Stimulated activated CD4-positive, alpha-beta T cell treated with anti-CD3 and anti-CD28 coated beads, Interleukin-12 subunit alpha, Interleukin-12 subunit beta, amount 100 ng/mL, for 4 hours (primary cell): ENCODE data around the gene PHF1.
"Not testable (repeated sequence)": the region's sequence is repeated elsewhere in the genome, so short reads cannot be mapped to it uniquely, and the experiment has no call there.

ENCODE experiments used
- DNase-seq: peaks from one replicate; pipeline ENCODE4 v3.0.0-alpha.2; 2020

The PHF1 gene

DNA sequence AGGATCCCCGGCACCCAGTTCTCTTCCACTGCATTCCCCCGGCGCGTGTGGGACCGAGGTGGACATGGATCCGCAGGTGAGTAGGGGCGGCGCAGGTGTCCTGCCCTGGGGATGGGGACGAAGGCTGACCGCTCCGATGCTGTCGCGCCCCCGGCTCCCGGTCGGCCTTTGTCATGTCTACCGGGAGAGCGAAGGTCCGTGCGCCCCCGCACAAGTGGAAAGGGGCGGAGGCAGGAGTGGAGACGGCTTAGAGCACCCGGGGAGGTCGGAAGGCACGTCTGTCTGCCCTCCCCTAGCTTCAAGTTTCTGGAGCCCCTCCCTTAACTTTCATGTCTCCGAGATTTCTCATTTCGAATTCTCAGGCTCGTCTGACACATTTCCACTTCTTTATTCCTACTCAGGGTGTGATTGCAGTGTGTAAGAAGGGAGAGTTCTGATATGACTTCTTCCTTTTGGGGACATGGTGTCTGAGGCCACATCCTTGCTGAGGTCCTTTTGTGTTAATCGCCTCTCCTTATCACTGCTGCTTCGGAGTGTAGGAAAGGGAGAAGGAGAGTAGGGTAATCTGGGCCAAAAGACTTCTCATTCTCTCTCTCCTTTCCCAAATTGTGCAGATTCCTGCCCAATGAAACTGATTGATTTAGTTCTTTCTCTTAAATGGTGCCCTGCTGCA lies 18.8 kb upstream of the PHF1 start:
- DNase-seq, result peak; percentile 25

DNA sequence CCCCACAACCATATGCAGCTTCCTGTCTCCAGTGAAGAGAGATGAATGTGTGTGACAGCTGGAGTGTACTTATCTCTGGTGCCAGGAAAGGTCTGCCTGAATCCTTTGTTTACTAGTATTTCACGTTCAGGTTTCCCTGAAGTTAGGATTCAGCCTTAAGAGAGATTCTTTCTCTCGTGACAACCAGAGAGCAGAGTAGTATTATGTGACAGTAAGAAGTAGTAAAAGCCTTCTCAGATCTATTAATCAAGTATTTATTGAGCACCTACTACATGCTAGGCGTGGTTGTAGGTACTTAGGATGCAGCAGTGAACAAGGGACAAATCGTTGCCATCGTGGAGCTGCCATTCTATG lies 18.2 kb upstream of the PHF1 start:
- DNase-seq, result no peak

DNA sequence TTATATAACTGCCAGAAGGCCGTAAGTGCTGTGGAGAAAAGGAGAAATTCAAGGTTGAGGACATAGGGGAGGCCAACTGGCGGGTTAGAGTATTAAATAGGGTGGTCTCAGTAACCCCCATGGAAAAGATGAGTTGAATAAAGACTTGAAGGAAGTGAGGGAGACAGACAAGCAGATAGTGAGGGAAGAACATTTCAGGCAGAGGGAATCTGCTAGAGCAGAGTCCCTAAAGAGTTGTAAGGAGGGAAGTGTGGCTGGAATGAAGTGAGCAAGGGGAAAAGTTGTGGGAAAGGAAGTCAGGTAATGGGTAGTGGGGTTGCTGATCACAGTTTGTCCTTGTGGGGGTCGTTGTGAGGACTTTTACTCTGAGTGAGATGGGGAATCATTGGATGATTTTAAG lies 17.8 kb upstream of the PHF1 start:
- DNase-seq, result no peak

GRCh38 chr6:33397541-33397940 lies 13.3 kb upstream of the PHF1 start:
- DNase-seq, result no peak

DNA sequence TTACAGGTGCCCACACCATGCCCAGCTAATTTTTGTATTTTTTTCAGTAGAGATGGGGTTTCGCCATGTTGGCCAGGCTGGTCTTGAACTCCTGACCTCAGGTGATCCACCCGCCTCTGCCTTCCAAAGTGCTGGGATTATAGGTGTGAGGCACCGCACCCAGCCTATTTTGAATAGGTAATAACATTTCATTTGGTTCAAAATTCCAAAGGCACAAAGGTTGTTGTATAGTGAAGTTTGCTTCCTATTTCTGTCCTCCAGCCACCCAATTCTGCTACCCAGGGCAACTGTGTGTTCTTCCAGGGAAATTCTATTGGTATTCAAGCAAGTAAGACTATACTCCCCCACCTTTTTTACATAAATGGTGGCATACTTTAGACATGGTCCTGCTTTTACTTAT lies 12.2 kb upstream of the PHF1 start:
- DNase-seq, result not testable (repeated sequence)

- not testable (repeated sequence) for DNase-seq
Observed at GRCh38 chr6:33399881-33400280, 10.9 kb upstream of the PHF1 start.

DNA sequence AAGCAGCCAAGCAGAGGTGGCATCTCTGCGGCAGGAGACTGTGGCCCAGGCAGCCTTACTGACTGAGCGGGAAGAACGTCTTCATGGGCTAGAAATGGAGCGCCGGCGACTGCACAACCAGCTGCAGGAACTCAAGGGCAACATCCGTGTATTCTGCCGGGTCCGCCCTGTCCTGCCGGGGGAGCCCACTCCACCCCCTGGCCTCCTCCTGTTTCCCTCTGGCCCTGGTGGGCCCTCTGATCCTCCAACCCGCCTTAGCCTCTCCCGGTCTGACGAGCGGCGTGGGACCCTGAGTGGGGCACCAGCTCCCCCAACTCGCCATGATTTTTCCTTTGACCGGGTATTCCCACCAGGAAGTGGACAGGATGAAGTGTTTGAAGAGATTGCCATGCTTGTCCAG lies 5.9 kb upstream of the PHF1 start:
- DNase-seq, result no peak

DNA sequence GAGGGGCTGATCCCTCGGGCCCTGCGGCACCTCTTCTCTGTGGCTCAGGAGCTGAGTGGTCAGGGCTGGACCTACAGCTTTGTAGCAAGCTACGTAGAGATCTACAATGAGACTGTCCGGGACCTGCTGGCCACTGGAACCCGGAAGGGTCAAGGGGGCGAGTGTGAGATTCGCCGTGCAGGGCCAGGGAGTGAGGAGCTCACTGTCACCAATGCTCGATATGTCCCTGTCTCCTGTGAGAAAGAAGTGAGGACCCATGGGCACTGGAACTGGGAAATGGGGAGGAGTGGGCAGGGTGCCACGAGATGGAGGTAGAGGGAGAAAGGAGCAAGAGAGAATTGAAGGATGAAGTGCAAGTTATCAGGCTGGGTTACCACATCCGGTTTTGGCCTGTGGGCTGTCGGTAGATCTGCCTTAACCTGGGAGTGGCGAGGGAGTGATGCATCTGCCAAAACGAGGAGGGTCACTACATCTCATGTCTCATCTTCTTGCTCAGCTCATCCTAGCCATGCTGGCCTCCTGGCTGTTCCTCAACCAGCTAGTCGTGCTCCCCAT lies 5.4 kb upstream of the PHF1 start:
- DNase-seq, result no peak

GRCh38 chr6:33406126-33406525 lies 4.7 kb upstream of the PHF1 start:
- DNase-seq, result no peak

DNA sequence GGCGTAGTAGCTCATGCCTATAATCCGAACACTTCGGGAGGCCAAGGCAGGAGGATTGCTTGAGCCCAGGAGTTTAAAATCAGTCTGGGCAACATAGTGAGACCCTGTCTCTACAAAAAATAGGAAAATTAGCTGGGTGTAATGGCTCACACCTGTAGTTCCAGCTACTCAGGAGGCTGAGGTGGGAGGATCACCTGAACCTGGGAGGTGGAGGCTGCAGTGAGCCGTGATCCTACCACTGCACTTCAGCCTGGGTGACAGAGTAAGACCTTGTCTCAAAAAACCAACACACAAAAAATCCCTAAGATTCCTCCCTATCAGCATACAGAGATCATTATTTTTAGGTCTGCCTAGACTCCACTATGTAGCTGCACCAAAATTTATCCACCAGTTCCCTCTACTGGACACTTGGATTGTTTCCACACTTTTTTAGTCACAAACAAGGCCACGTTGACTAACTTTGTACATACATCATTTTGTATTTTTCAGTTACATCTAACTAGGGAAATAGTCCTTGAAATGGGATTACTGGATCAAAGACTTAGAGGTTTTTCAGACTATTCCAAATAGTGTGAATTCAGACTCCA lies 3.6 kb upstream of the PHF1 start:
- DNase-seq, result no peak

DNA sequence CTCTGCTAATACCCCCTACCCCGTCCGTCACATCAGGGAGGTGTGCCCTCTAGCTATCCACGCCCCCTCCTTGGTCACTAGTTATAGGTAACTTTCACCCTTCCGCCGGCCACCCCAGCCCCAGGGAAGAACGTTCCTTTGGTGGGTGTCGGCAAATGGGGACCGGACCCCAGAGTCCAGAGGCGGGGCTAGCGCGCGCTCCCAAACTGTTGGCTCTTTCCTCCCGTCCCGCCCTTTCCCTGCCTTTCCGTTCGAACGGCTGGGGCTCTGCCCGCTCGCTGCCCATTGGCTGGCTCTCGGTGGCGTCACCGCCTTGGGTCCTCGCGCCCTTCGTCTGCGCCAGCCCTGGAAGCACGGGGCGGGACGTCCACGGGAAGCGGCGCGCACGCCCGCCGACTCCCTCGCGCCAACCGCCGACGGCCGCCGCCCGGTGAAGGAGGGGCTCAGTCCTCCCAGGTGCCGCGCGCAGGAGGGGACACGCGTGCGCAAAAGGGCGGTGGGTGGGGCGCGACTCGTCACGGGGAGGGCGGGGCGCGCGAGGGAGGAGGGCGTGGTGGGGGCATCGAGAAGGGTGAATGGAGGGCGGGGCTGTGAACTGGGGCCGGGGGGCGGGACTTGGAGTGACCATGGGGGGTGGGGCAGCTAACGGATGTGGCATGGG lies 634 bp upstream of the PHF1 start:
- peak; percentile 98 for DNase-seq

- DNase-seq, result no peak
Observed at GRCh38 chr6:33411632-33412005, 805 bp downstream of the PHF1 start.

DNA sequence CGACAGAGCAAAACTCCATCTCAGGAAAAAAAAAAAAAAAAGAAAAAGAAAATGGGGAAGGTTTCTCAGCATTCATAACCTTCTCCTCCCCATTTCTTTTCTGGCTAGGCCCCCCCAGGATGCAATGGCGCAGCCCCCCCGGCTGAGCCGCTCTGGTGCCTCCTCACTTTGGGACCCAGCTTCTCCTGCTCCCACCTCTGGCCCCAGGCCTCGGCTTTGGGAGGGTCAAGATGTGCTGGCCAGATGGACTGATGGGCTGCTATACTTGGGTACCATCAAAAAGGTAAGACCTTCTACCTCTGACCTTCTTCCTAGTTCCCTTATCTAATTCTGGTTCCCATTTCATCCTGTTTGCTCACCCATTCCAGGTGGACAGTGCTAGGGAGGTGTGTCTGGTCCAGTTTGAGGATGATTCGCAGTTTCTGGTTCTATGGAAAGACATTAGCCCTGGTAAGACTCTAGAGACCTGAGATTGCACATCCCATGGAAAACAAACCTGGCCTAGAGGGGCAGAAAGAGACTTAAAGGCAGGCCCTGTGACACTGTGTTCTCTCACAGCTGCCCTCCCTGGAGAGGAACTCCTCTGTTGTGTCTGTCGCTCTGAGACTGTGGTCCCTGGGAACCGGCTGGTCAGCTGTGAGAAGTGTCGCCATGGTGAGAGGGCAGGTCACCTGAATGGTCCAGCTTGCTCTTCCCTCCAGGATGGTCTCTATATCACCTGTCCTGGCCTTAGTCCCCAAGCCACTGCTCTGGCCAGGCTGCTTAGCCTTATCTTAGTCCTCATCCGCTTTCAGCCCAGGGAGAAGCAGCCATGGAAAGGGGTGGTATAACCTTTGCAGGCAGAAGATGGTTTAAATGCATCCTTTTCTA lies 1.6 kb downstream of the PHF1 start:
- DNase-seq, result no peak

GRCh38 chr6:33413241-33414120 lies 2.7 kb downstream of the PHF1 start:
- no peak for DNase-seq

- DNase-seq, result no peak
Observed at GRCh38 chr6:33414592-33415271, 3.9 kb downstream of the PHF1 start.

DNA sequence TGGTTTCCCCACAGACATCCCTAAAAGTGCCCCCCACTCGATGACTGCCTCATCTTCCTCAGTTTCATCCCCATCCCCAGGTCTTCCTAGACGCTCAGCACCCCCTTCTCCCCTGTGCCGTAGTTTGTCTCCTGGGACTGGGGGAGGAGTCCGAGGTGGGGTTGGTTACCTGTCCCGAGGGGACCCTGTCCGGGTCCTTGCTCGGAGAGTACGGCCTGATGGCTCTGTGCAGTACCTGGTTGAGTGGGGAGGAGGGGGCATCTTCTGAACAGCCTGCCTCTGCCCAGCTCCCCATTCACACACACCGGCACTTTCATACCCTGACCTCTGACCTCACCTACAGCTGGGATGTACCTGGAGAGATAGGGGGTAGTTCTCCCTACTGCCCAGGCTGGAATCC lies 5.0 kb downstream of the PHF1 start:
- no peak for DNase-seq

DNA sequence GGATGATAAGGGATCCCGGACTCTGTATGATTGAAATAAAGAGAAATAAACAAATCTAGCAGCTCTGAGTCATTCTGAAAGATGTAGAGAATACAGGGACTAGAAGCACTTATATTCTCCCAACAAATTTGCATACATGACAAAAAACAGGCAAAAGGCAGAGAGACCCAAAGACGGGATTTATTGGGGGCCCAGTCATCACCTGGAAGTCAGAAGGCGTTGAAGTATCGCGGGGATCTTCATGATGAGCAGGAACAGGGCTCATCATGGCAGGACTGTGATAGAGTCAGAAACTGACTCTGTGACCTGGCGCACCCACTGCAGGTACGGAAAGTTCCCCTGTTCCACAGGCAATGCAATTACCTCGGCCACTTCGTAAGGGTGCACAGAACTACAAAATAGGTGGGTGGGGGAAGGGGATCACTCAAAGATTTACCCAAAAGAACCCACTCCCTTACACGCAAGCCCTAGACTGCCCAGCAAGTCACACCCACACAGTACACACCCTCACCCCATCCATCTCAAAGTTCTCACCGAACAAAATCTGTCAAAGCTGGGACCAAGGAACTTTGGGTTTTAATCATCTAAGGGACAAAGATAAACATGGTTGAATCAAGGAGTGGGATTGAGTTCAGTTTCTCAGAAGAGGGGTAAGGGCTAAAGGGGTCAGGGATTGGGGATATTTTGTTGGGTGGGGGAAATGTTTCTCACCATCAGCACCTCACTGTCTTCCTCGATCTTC lies 5.7 kb downstream of the PHF1 start:
- DNase-seq, result no peak

DNA sequence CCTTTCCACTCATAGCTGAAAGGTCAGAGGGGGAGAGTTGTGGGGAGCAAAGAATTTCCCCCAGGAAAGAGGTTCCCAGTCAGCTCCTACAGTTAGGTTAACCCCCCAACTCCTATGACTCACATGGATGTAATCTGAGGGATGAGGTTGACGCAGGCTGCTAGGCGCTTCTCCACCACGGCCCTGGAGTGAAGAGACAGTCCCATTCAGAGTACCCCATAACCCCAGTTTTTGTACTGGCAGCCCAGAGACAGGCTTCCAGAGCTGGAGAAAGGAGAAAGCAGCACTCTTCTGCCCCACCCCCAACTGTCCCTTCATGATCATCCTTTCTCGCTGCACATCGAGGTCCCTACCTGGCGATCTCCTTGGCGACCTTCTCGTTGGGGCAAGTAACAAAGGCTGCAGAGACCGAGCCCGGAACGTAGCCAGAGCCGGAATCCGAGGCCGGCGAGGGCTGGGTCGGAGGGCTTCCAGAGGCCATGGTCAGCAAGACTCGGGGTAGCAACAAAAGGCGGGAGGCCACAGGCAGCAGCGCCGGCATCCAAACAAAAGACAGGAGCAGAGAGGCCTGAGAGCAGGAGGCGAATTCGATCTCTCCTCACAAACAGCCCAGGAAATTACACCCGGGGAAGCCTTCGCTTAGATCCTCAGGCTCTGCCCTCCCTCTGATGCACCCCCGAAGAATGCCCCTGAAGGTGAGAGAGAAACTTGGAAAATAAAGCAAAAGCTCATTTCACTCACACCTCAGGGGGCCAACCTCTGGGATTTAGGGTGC lies 6.5 kb downstream of the PHF1 start:
- DNase-seq, result no peak

DNA sequence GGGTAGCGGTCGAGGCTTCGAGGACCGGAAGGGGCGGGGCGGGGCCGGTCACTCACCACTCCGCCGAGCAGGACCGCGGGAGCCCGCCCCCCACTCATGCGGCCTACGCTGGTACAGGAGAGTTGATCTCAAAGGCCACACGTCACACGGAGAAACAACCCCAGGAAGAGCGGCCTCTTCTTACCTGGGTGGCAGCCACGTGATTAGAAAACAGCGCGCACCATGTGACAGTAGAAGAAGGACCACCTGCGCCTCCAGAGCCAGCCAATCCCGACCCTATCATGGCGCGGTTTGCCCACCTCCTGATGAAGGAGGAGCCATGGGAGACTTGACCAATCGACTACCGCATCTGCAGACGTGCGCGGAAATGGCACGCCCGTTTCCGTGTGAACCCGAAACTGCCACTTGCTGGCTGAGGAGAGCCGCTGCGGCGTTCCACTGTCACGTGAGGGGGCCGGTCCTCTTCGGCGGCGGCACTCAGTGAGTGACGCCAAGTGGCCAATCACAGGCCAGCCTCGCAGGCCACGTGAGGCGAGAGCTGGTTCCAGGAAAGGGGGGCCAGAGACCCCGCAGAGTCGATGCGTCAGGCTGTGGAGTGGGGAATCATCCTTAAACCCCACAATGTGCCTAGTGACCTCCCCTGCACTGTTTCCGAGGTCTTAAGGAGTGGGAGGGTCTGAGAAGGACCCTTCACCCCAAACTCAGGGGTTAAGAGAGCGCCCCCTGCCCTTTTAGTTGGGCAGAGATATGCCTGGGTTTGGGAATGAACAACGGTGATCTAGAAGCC lies 7.3 kb downstream of the PHF1 start, which contains the start of gene CUTA:
TSS of gene CUTA (minus strand) at position 205 of the 787 bp plus-strand sequence. CDS start at position 98, 107 bp downstream.
- peak; percentile 95 for DNase-seq
